ENCODE measurements around the gene FBXL17.

GRCh38 chr5:107887166-107887943 lies 494.5 kb downstream of the FBXL17 start:
- no peak for TF ChIP-seq CTCF (conservative IDR thresholded peaks at IDR 0.05; ENCODE audit: low read depth, low read length)
- no peak for TF ChIP-seq EZH2phosphoT487 (IDR thresholded peaks at IDR 0.05; ENCODE audit: borderline replicate concordance, low read length)
- no peak for TF ChIP-seq EZH2 (IDR thresholded peaks at IDR 0.05; ENCODE audit: low read length, unreplicated experiment)
